ENCODE data around the gene HMX1. TPM values are rescaled to one million over a fixed set of nuclear protein-coding genes. Genes with fewer than 3 reads are reported as not detected.

The HMX1 gene
- total RNA-seq, 1 donor from 2014 or later, result 1.1 TPM

DNA sequence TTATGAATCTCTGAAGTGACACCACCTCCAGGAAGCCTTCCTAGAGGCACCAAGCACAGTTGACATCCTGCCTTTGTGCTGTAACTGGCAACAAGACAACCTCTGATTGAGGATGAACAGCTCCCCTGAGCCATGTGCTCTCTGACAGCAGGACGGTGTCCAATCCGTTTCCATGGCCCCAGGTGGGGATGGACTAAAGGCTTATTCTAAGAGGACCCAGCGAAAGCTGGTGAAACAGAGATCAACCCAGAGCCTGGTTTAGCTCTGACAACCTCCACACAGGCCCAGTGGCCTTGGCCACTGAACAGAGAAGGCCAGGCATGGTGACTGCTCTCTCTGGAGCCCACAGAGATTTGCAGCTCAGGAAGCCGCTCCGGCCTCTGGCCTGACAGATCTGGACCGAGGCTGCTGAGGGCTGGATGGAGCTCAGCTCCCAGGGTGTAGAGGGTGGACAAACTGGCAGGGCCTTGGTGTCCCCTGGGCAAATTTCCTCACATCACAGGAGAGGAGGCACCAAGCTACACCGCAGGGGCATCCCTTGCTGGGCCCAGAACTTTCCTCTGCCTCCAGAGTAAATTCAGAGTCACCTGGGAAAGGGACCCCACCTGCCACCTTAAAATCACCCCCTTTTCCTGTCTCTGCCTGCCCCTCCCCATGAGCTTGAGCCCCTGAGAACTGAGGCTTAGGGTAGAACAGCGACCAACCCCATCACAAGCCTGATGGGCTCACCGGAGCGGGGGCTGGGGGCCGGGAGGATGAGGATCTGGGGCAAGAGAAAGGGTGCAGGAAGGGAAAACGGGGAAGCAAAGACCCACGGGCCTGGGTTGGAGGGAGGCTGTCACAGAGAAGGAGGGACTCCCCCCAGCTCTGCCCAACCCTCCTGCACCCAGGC, 40.2 kb downstream of the HMX1 start:
- TF ChIP-seq, protein P1, sequence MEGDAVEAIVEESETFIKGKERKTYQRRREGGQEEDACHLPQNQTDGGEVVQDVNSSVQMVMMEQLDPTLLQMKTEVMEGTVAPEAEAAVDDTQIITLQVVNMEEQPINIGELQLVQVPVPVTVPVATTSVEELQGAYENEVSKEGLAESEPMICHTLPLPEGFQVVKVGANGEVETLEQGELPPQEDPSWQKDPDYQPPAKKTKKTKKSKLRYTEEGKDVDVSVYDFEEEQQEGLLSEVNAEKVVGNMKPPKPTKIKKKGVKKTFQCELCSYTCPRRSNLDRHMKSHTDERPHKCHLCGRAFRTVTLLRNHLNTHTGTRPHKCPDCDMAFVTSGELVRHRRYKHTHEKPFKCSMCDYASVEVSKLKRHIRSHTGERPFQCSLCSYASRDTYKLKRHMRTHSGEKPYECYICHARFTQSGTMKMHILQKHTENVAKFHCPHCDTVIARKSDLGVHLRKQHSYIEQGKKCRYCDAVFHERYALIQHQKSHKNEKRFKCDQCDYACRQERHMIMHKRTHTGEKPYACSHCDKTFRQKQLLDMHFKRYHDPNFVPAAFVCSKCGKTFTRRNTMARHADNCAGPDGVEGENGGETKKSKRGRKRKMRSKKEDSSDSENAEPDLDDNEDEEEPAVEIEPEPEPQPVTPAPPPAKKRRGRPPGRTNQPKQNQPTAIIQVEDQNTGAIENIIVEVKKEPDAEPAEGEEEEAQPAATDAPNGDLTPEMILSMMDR (conservative IDR thresholded peaks at IDR 0.05), result no peak
- DNase-seq (ENCODE audit: low read depth, low spot score), result no peak
- H3K4me3 Mint-ChIP-seq, result no peak overlapping the region
- H3K9me3 Mint-ChIP-seq, result peaks cover 4% of the 10 kb centered on the region
- no peak overlapping the region for H3K27ac Mint-ChIP-seq (ENCODE audit: unreplicated experiment)
- no peaks in the 10 kb centered on the region for H3K36me3 Mint-ChIP-seq (ENCODE audit: low read depth)
- H3K27me3 Mint-ChIP-seq (ENCODE audit: low read depth), result peaks cover 94% of the 10 kb centered on the region
- H3K4me1 Mint-ChIP-seq, result peaks cover under 1% of the 10 kb centered on the region

DNA sequence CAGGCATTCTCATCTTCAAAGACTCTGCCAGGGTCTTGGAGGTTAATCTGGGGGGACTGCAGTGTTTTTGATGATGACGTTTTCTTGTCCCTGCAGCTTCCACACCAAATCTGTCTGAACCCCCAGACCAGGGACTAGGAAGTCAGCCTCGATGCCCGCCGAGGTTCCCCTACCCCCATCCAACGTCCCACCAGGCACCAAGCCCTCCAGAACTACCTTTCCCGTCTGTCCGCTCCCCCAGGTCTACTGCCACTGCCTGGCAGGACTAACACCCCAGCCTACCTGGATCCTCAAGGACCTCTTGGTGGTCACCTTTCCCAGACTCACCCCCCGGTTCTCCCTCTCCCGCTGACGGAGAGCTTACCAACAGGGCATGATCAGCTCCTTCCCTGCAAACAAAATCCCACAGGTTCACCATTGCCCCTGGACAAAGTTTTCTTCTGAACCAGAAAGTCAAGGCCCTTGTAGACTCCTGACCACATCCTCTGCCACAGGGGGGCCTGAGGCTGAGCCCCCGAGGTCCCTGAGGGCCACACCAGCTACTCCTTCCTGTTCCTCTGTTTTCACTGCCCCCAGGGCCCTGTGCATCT, 40.9 kb downstream of the HMX1 start:
- TF ChIP-seq, protein P1 (conservative IDR thresholded peaks at IDR 0.05), result no peak
- Mint-ChIP-seq H3K27me3 (ENCODE audit: low read depth) (peaks cover 96% of the 10 kb centered on the region), H3K4me3 (no peak overlapping the region), H3K36me3 (ENCODE audit: low read depth) (no peaks in the 10 kb centered on the region), H3K27ac (ENCODE audit: unreplicated experiment) (no peak overlapping the region), H3K4me1 (no peaks in the 10 kb centered on the region), H3K9me3 (peaks cover 4% of the 10 kb centered on the region)
- DNase-seq (ENCODE audit: low read depth, low spot score), result no peak

DNA sequence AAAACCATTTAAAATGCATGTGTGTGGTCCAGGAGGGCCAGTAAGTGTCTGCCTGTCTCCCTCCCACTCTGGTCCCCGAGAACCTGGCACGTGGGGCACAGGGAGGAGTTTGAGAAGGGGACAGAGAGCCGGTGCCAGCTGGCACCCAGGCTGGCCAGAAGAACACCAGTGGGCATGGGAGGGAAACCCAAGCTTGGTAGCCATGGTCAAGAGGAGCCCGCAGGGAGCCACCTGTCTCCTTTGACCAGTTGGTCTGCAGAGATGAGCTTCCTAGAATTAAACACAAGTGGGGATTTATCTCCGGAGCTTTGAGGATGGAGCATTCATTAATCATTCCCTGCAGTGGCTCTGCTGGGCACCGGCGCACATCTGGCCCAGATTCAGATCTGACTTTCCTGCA, 41.6 kb downstream of the HMX1 start:
- Mint-ChIP-seq H3K36me3 (ENCODE audit: low read depth) (no peaks in the 10 kb centered on the region), H3K9me3 (peaks cover 4% of the 10 kb centered on the region), H3K27me3 (ENCODE audit: low read depth) (peaks cover 96% of the 10 kb centered on the region), H3K4me3 (no peak overlapping the region), H3K27ac (ENCODE audit: unreplicated experiment) (no peak overlapping the region), H3K4me1 (no peaks in the 10 kb centered on the region)
- no peak for DNase-seq (ENCODE audit: low read depth, low spot score)
- TF ChIP-seq, protein P1 (conservative IDR thresholded peaks at IDR 0.05), result no peak

DNA sequence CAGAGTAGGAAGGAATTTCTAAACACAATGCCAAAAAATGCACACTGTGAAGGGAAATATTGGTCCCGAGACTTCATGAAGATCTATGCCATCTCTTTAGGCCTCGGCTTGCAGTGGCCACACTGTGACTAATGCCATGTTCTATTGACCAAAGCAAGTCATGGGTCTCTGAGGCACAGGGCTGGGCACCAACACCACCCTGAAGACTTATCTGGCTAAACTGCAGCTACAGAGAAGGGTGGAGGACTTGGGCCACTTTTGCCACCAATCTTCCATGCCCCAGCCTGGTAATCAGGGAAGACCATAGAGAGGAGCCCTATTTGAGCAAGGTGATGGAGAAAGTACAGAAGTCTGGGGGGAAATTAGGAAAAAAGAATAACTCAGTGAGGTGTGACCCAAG, 42.1 kb downstream of the HMX1 start:
- peaks cover 94% of the 10 kb centered on the region for H3K27me3 Mint-ChIP-seq (ENCODE audit: low read depth)
- no peaks in the 10 kb centered on the region for H3K4me1 Mint-ChIP-seq
- no peak overlapping the region for H3K27ac Mint-ChIP-seq (ENCODE audit: unreplicated experiment)
- H3K4me3 Mint-ChIP-seq, result no peak overlapping the region
- peaks cover 4% of the 10 kb centered on the region for H3K9me3 Mint-ChIP-seq
- TF ChIP-seq, protein P1 (conservative IDR thresholded peaks at IDR 0.05), result no peak
- no peak for DNase-seq (ENCODE audit: low read depth, low spot score)
- H3K36me3 Mint-ChIP-seq (ENCODE audit: low read depth), result no peaks in the 10 kb centered on the region

DNA sequence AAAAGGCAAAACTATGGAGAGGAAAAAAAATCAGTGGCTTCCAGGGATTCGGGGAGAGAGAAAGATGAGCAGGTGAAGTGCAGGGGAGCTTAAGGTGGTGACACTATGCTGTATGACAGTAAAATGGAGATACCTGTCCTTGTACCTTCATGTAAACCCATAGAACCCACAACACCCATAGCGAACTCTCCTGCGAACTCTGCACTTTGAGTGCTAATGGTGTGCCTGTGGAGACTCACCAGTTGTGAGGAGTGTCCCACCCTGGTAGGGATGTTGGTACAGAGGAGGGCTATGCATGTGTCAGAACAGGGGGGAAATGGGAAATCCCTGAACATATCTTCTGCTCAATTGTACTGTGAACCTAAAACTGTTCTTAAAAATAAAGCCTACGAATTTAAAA, 42.8 kb downstream of the HMX1 start:
- no peaks in the 10 kb centered on the region for H3K36me3 Mint-ChIP-seq (ENCODE audit: low read depth)
- TF ChIP-seq, protein P1 (conservative IDR thresholded peaks at IDR 0.05), result no peak
- no peak overlapping the region for H3K4me3 Mint-ChIP-seq
- DNase-seq (ENCODE audit: low read depth, low spot score), result no peak
- H3K27me3 Mint-ChIP-seq (ENCODE audit: low read depth), result peaks cover 94% of the 10 kb centered on the region
- H3K9me3 Mint-ChIP-seq, result peaks cover 4% of the 10 kb centered on the region
- no peaks in the 10 kb centered on the region for H3K4me1 Mint-ChIP-seq
- no peak overlapping the region for H3K27ac Mint-ChIP-seq (ENCODE audit: unreplicated experiment)
